GM12892 (cell line): ENCODE measurements around the gene SNRPD3.

Experiments
- POLR2A ChIP-seq: IDR thresholded peaks from 2 replicates; pipeline ENCODE4 v1.6.1; 2011; ENCODE audit warnings: low read depth, low read length, control low read depth
- POLR2AphosphoS5 ChIP-seq: IDR thresholded peaks from 2 replicates; pipeline ENCODE4 v1.6.1; 2011; ENCODE audit warnings: low read depth, low read length, control low read depth
- TAF1 ChIP-seq: IDR thresholded peaks from 2 replicates; pipeline ENCODE4 v1.6.1; 2011; ENCODE audit warnings: low read depth, mild to moderate bottlenecking, control low read depth, low read length, borderline replicate concordance

DNA sequence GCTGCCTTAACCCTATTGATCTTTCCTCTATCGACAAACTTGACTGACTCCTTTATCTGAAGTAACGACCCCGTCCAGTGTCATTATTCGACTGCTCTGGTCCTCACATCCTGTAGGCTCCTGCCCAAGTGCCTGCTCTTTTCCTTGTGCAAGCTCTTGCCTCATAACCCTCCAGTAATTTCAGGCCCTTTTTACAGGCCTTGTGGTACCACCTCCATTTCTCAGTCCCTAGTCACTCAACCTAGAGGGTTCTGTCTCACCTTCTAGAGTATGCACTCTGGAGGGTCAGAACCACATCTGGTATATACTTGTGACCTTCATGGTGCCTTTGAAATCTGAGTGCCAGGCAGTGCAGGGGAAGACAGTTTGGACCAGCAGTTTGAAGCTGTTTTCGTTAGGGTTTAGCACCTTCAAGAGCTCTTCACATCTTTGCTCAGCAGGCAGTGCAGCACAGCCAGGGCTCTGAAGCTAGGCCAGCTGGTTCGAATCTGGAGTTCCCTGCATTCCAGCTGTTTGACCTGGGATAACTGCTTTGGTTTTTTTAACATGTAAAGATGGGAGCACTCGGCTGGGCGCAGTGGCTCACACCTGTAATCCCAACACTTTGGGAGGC, 11.2 kb downstream of the SNRPD3 start:
- TF ChIP-seq POLR2A (no peak), POLR2AphosphoS5 (no peak), TAF1 (no peak)
